Esophagus muscularis mucosa (tissue), 4 donors: ENCODE measurements around the gene CD38. TPM values are rescaled to one million over a fixed set of nuclear protein-coding genes. Genes with fewer than 3 reads are reported as not detected.

Experiments
- DNase-seq: peaks from one replicate; pipeline ENCODE4 v3.0.0-alpha.2; 2017; ENCODE audit errors: extremely low spot score
- H3K27ac ChIP-seq, 4 donors: fragments of 200-600 bp; sonication (generic); replicated peaks in 1 of 4; 1 replicate in 3 of 4; 2 replicates in 1 of 4; pipeline ENCODE4 v1.5.1; 2016 to 2019; ENCODE audit warnings: mild to moderate bottlenecking in 1 of 4
- H3K27me3 ChIP-seq, 4 donors: fragments of 200-600 bp; sonication (generic); one replicate each; pipeline versions ENCODE4 v1.5.1 to v1.6.0; 2016 to 2019
- H3K36me3 ChIP-seq, 4 donors: fragments of 200-600 bp; sonication (generic); one replicate each; pipeline ENCODE4 v1.5.1; 2016 to 2019
- H3K4me1 ChIP-seq, 4 donors: fragments of 200-600 bp; sonication (generic); one replicate each; pipeline ENCODE4 v1.5.1; 2016 to 2019
- H3K4me3 ChIP-seq, 4 donors: fragments of 200-600 bp; sonication (generic); 1 replicate in 2 of 4; 2 replicates in 2 of 4; pipeline ENCODE4 v1.5.1; 2016 to 2019; ENCODE audit warnings: mild to moderate bottlenecking in 4 of 4, moderate library complexity in 1 of 4
- H3K9me3 ChIP-seq, 4 donors: fragments of 200-600 bp; sonication (generic); 1 replicate in 3 of 4; 2 replicates in 1 of 4; pipeline ENCODE4 v1.5.1; 2016 to 2019
- EP300 ChIP-seq: sonication (generic); formaldehyde crosslinking; IDR thresholded peaks from one replicate; pipeline ENCODE4 v1.6.1; 2017; ENCODE audit warnings: antibody characterized with exemption
- POLR2A ChIP-seq: fragments of 450-650 bp; IDR thresholded peaks from one replicate; pipeline ENCODE4 v1.6.1; 2017; ENCODE audit warnings: antibody characterized with exemption, moderate library complexity, mild to moderate bottlenecking, low read depth
- POLR2AphosphoS5 ChIP-seq, 2 donors: sonication (generic); formaldehyde crosslinking; IDR thresholded peaks; one replicate each; pipeline ENCODE4 v1.6.1; 2017; ENCODE audit warnings: antibody characterized with exemption in 2 of 2
- WGBS: methylation state at CpG from one replicate; pipeline ENCODE4 v1.1.5; 2018; 5-methylcytosine and 5-hydroxymethylcytosine counted together
- intact Hi-C: fragments of 100-400 bp; cut with DNase I; formaldehyde crosslinking; loops from one replicate; pipeline ENCODE4 v1.15.1; 2023
- total RNA-seq, 4 donors: library from RNA; depleted of rRNA; stranded (reverse); fragments of >200 nt; gene quantifications; one replicate each; pipeline versions ENCODE4 v1.1.0 to v1.2.1, GENCODE V29; 2016
- TF ChIP-seq, protein P1 (sequence below), 3 experiments: fragments of 200-600 bp in 2 of 3; fragments of 450-650 bp in 1 of 3; sonication (generic) in 2 of 3; IDR thresholded peaks; one replicate each; pipeline ENCODE4 v1.5.1; 2017 to 2019; ENCODE audit warnings: antibody characterized with exemption in 3 of 3, mild to moderate bottlenecking in 2 of 3, moderate library complexity in 1 of 3

Gene CD38
- total RNA-seq, 4 donors from 2014 or later = 1.4 to 5.8 (median 2.6) TPM

DNA sequence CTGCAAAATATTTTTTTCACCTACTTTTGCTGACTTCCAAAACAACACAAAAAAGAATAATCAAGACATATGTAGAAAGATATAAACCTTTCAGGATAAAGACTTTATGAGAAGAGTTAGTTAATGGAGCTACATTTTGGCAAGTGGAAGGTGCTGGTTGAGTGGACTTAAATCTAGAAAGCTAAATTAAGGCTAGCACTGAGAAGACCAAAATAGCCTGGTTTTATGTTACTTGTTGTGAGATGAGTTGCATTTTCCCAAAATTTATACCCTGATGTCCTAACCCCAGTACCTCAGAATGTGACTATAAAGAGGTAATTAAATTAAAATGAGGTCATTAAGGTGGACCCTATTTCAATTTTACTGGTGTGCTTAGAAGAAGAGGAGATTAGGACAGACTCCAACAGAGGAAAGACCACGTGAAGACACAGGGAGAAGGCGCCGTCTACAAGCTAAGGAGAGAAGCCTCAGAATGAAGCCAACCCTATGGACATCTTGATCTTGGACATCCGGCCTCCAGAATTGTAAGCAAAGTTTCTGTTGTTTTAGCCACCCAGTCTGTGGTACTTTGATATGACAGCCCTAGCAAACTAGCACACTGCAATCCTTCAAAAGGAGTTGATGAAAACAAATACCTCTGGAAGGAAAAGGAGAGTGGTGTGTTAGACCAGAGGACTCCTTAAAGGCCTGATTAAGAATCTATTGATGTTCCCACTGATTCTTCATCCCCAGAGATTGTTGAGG is 93.0 kb downstream of the CD38 start:
- Histone ChIP-seq H3K4me3 (no peak overlapping the region), H3K27ac (peak overlapping the region; percentile 11 to 65 (median 16)), H3K9me3 (no peaks in the 10 kb centered on the region), H3K27me3 (no peaks in the 10 kb centered on the region), H3K4me1 (peaks cover 0 to 62% (median 26%) of the 10 kb centered on the region in 4 donors), H3K36me3 (no peaks in the 10 kb centered on the region)
- intact Hi-C loops = no loop called here
- peak; percentile 34 for DNase-seq
- TF ChIP-seq POLR2AphosphoS5 (IDR thresholded peaks at IDR 0.05) (no peak), POLR2A (no peak), EP300 (no peak)
- TF ChIP-seq, protein P1, sequence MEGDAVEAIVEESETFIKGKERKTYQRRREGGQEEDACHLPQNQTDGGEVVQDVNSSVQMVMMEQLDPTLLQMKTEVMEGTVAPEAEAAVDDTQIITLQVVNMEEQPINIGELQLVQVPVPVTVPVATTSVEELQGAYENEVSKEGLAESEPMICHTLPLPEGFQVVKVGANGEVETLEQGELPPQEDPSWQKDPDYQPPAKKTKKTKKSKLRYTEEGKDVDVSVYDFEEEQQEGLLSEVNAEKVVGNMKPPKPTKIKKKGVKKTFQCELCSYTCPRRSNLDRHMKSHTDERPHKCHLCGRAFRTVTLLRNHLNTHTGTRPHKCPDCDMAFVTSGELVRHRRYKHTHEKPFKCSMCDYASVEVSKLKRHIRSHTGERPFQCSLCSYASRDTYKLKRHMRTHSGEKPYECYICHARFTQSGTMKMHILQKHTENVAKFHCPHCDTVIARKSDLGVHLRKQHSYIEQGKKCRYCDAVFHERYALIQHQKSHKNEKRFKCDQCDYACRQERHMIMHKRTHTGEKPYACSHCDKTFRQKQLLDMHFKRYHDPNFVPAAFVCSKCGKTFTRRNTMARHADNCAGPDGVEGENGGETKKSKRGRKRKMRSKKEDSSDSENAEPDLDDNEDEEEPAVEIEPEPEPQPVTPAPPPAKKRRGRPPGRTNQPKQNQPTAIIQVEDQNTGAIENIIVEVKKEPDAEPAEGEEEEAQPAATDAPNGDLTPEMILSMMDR (IDR thresholded peaks at IDR 0.05) = no peak
- 78% methylated on average over 4 of the region's 4 CpGs for WGBS

DNA sequence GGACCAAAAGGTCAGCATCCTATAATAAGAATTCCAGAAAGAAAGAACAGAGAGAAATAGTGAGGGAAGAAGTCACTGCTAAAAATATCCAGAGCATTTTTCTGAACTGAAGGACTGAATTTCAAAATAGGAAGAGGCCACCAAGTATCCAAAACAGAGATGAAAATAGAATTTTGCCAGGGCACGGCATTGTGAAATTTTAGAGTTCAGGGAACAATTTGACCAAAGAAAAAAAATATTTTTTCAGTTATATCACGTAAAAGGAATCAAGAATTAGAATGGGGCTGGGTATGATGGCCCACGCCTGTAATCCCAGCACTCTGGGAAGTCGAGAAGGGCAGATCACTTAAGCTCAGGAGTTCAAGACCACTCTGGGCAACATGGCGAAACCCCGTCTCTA is 95.0 kb downstream of the CD38 start:
- H3K36me3 ChIP-seq = no peaks in the 10 kb centered on the region
- 78% methylated on average over 6 of the region's 6 CpGs for whole genome bisulfite sequencing
- DNase-seq = no peak
- H3K9me3 ChIP-seq = no peaks in the 10 kb centered on the region
- peaks cover 0 to 60% (median 26%) of the 10 kb centered on the region in 4 donors for H3K4me1 ChIP-seq
- H3K4me3 ChIP-seq = no peak overlapping the region
- intact Hi-C loops = no loop called here
- no peaks in the 10 kb centered on the region for H3K27me3 ChIP-seq
- H3K27ac ChIP-seq = peak overlapping the region; percentile 57 to 75 (median 62)
- TF ChIP-seq POLR2AphosphoS5 (IDR thresholded peaks at IDR 0.05) = peak in 1 of 2 donors; percentile 38
- no peak for TF ChIP-seq EP300

DNA sequence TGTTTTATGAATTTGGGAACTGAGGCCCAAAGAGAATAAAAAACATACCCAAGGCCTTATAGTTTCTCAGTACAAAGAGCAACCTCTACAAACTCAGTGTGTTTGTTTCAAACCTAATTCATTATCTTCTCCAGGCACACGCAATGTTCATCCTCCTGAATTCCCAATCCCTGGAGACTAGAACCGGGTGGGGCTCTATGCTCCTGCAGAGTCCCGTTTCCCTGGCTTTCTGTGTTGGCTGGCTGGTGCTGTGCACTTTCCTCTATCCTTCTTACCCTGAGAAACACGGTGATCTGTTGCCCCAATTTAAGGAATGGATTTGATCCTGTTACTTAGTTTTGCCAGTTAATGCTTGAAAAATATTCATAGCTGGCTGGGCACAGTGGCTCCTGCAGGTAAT is 96.5 kb downstream of the CD38 start:
- intact Hi-C loops = no loop called here
- Histone ChIP-seq H3K36me3 (no peaks in the 10 kb centered on the region), H3K4me3 (no peak overlapping the region), H3K27ac (no peak overlapping the region), H3K9me3 (no peaks in the 10 kb centered on the region), H3K27me3 (no peaks in the 10 kb centered on the region), H3K4me1 (peaks cover 0 to 45% (median 13%) of the 10 kb centered on the region in 4 donors)
- no peak for TF ChIP-seq POLR2A
- TF ChIP-seq POLR2AphosphoS5 (IDR thresholded peaks at IDR 0.05) = no peak
- TF ChIP-seq, protein P1 (IDR thresholded peaks at IDR 0.05) = no peak
- TF ChIP-seq EP300 = no peak
- no peak for DNase-seq
- 79% methylated on average over 4 of the region's 4 CpGs for WGBS

DNA sequence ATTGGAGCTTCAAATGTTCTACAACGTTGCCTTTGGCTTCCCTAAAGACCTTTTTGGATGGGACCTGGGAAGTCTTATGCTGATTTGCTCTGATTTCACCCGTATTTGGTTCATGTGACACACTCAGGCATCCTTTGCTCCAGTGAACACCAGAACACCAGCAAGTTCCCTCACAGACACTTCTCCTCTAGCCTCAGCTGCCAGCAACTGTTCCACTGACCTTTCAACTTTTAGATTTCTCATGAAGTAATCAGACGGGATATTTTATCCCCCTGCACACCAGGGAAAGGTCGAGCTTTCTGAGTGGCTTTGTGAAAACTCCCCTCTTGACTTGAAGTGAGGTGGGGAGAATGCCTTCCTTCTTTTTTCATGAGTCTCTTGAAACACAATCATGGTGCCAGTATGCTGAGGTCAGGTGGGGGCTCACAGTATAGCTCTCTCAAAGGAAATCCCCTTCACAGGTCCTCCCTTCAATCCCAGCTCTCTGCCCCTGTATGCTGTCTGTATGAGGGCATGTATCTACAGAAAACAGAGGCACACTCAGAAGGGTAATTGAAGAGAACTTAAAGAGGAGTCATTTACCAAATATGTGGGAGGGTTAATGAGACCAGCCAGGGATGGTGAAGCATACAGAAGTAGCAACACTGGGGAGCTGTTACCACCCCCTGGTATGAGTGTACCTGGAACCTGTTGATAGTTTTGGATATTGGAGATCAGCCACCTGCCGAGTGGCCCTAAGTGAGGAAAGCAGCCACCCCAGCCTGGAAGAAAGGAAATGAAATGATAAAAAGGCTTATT is 97.7 kb downstream of the CD38 start:
- Histone ChIP-seq H3K9me3 (no peaks in the 10 kb centered on the region), H3K27ac (no peak overlapping the region), H3K4me1 (peaks cover 0 to 33% (median 11%) of the 10 kb centered on the region in 4 donors), H3K27me3 (no peaks in the 10 kb centered on the region), H3K36me3 (no peaks in the 10 kb centered on the region), H3K4me3 (no peak overlapping the region)
- 90% methylated on average over 5 of the region's 5 CpGs for WGBS
- DNase-seq = peak; percentile 45
- intact Hi-C loops = no loop called here
- TF ChIP-seq, protein P1 (IDR thresholded peaks at IDR 0.05) = no peak
- TF ChIP-seq POLR2AphosphoS5 (IDR thresholded peaks at IDR 0.05) (no peak), EP300 (no peak), POLR2A (no peak)

DNA sequence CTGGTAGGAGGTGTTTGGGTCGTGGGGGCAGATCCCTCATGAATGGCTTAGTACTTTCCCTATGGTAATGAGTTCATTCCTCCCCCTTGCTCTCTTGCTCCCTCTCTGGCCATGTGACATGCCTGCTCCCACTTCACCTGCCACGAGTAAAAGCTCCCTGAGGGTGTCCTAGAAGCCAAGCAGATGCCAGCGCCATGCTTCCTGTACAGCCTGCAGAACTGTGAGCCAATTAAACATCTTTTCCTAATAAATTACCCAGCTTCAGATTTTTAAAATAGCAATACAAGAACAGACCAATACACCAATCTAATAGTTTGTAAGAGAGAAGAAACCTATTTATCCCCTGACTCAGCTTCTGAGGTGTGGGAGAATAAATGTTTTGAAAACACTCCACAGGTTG is 99.9 kb downstream of the CD38 start:
- Histone ChIP-seq H3K27ac (no peak overlapping the region), H3K9me3 (no peaks in the 10 kb centered on the region), H3K36me3 (no peaks in the 10 kb centered on the region), H3K4me1 (peaks cover 0 to 22% (median 9%) of the 10 kb centered on the region in 4 donors), H3K4me3 (no peak overlapping the region), H3K27me3 (no peaks in the 10 kb centered on the region)
- intact Hi-C loops = loop anchor here (2.0 kb wide), 1 partner anchor 67 kb away; no protein-coding TSS in a partner anchor
- no peak for TF ChIP-seq EP300
- TF ChIP-seq, protein P1 (IDR thresholded peaks at IDR 0.05) = no peak
- no peak for TF ChIP-seq POLR2AphosphoS5 (IDR thresholded peaks at IDR 0.05)
- TF ChIP-seq POLR2A = no peak
- WGBS = 95% methylated on average over 3 of the region's 3 CpGs
- no peak for DNase-seq
